Measurements from ENCODE around the gene ZNF674. TPM values are rescaled to one million over a fixed set of nuclear protein-coding genes. Genes with fewer than 3 reads are reported as not detected.

ZNF674 gene
- total RNA-seq, 1 donor, result 0.94 TPM

- Histone ChIP-seq H3K4me3 (ENCODE audit: low read length) (peak overlapping the region; percentile 47), H3K4me1 (ENCODE audit: insufficient read depth, low read length) (peaks cover 32% of the 10 kb centered on the region)
Measured at GRCh38 chrX:46574774-46575381, 29.7 kb upstream of the ZNF674 start.

GRCh38 chrX:46573892-46574773, 28.9 kb upstream of the ZNF674 start:
- peaks cover 32% of the 10 kb centered on the region for H3K4me1 ChIP-seq (ENCODE audit: insufficient read depth, low read length)
- H3K4me3 ChIP-seq (ENCODE audit: low read length), result peak overlapping the region; percentile 47
- H3K27me3 ChIP-seq (ENCODE audit: insufficient read depth, low read length), result no peaks in the 10 kb centered on the region

More at GRCh38 chrX:46574774-46575381, 29.7 kb upstream of the ZNF674 start:
- Histone ChIP-seq H3K27me3 (ENCODE audit: insufficient read depth, low read length) (no peaks in the 10 kb centered on the region), H3K9me3 (ENCODE audit: low read depth, low read length) (no peaks in the 10 kb centered on the region)

GRCh38 chrX:46573331-46573891, 28.2 kb upstream of the ZNF674 start, which contains the start of gene CHST7:
Gene CHST7 (plus strand): TSS chrX:46573765. CDS start chrX:46573932, 167 bp downstream.
- Histone ChIP-seq H3K4me3 (ENCODE audit: low read length) (peak within 1 kb of the TSS; percentile 47), H3K27me3 (ENCODE audit: insufficient read depth, low read length) (no peaks in the 10 kb centered on the region), H3K9me3 (ENCODE audit: low read depth, low read length) (no peaks in the 10 kb centered on the region), H3K4me1 (ENCODE audit: insufficient read depth, low read length) (peaks cover 32% of the 10 kb centered on the region)

More at GRCh38 chrX:46573892-46574773, 28.9 kb upstream of the ZNF674 start:
- H3K9me3 ChIP-seq (ENCODE audit: low read depth, low read length), result no peaks in the 10 kb centered on the region

- Histone ChIP-seq H3K4me1 (ENCODE audit: insufficient read depth, low read length) (peaks cover 32% of the 10 kb centered on the region), H3K9me3 (ENCODE audit: low read depth, low read length) (no peaks in the 10 kb centered on the region), H3K27me3 (ENCODE audit: insufficient read depth, low read length) (no peaks in the 10 kb centered on the region), H3K4me3 (ENCODE audit: low read length) (no peak overlapping the region)
Measured at GRCh38 chrX:46572340-46572936, 27.2 kb upstream of the ZNF674 start.

GRCh38 chrX:46571423-46572339, 26.5 kb upstream of the ZNF674 start:
- Histone ChIP-seq H3K9me3 (ENCODE audit: low read depth, low read length) (no peaks in the 10 kb centered on the region), H3K4me3 (ENCODE audit: low read length) (no peak overlapping the region), H3K27me3 (ENCODE audit: insufficient read depth, low read length) (no peaks in the 10 kb centered on the region), H3K4me1 (ENCODE audit: insufficient read depth, low read length) (peaks cover 32% of the 10 kb centered on the region)

- no peaks in the 10 kb centered on the region for H3K9me3 ChIP-seq (ENCODE audit: low read depth, low read length)
- H3K4me3 ChIP-seq (ENCODE audit: low read length), result no peak overlapping the region
Measured at GRCh38 chrX:46569621-46570020, 24.4 kb upstream of the ZNF674 start.

GRCh38 chrX:46567388-46567787, 22.2 kb upstream of the ZNF674 start:
- Histone ChIP-seq H3K9me3 (ENCODE audit: low read depth, low read length) (no peaks in the 10 kb centered on the region), H3K27me3 (ENCODE audit: insufficient read depth, low read length) (no peaks in the 10 kb centered on the region), H3K4me1 (ENCODE audit: insufficient read depth, low read length) (peaks cover 6% of the 10 kb centered on the region), H3K4me3 (ENCODE audit: low read length) (no peak overlapping the region)

More at GRCh38 chrX:46569621-46570020, 24.4 kb upstream of the ZNF674 start:
- Histone ChIP-seq H3K4me1 (ENCODE audit: insufficient read depth, low read length) (peaks cover 14% of the 10 kb centered on the region), H3K27me3 (ENCODE audit: insufficient read depth, low read length) (no peaks in the 10 kb centered on the region)

- Histone ChIP-seq H3K4me1 (ENCODE audit: insufficient read depth, low read length) (peaks cover 16% of the 10 kb centered on the region), H3K27me3 (ENCODE audit: insufficient read depth, low read length) (no peaks in the 10 kb centered on the region)
Measured at GRCh38 chrX:46561824-46562657, 16.8 kb upstream of the ZNF674 start.

GRCh38 chrX:46559062-46559461, 13.8 kb upstream of the ZNF674 start:
- no peak overlapping the region for H3K4me3 ChIP-seq (ENCODE audit: low read length)
- no peaks in the 10 kb centered on the region for H3K27me3 ChIP-seq (ENCODE audit: insufficient read depth, low read length)
- no peaks in the 10 kb centered on the region for H3K9me3 ChIP-seq (ENCODE audit: low read depth, low read length)
- peaks cover 16% of the 10 kb centered on the region for H3K4me1 ChIP-seq (ENCODE audit: insufficient read depth, low read length)

More at GRCh38 chrX:46561824-46562657, 16.8 kb upstream of the ZNF674 start:
- no peak overlapping the region for H3K4me3 ChIP-seq (ENCODE audit: low read length)
- no peaks in the 10 kb centered on the region for H3K9me3 ChIP-seq (ENCODE audit: low read depth, low read length)

GRCh38 chrX:46554942-46555341, 9.7 kb upstream of the ZNF674 start:
- no peak overlapping the region for H3K4me3 ChIP-seq (ENCODE audit: low read length)
- H3K9me3 ChIP-seq (ENCODE audit: low read depth, low read length), result no peaks in the 10 kb centered on the region
- H3K4me1 ChIP-seq (ENCODE audit: insufficient read depth, low read length), result no peaks in the 10 kb centered on the region
- H3K27me3 ChIP-seq (ENCODE audit: insufficient read depth, low read length), result no peaks in the 10 kb centered on the region

GRCh38 chrX:46553935-46554334, 8.7 kb upstream of the ZNF674 start:
- no peaks in the 10 kb centered on the region for H3K9me3 ChIP-seq (ENCODE audit: low read depth, low read length)
- no peak overlapping the region for H3K4me3 ChIP-seq (ENCODE audit: low read length)
- H3K4me1 ChIP-seq (ENCODE audit: insufficient read depth, low read length), result no peaks in the 10 kb centered on the region
- H3K27me3 ChIP-seq (ENCODE audit: insufficient read depth, low read length), result no peaks in the 10 kb centered on the region

GRCh38 chrX:46551494-46552128, 6.4 kb upstream of the ZNF674 start:
- Histone ChIP-seq H3K9me3 (ENCODE audit: low read depth, low read length) (no peaks in the 10 kb centered on the region), H3K4me3 (ENCODE audit: low read length) (no peak overlapping the region), H3K27me3 (ENCODE audit: insufficient read depth, low read length) (no peaks in the 10 kb centered on the region), H3K4me1 (ENCODE audit: insufficient read depth, low read length) (peaks cover 3% of the 10 kb centered on the region)

GRCh38 chrX:46549914-46550313, 4.7 kb upstream of the ZNF674 start:
- no peak overlapping the region for H3K4me3 ChIP-seq (ENCODE audit: low read length)
- H3K4me1 ChIP-seq (ENCODE audit: insufficient read depth, low read length), result peaks cover 13% of the 10 kb centered on the region
- no peaks in the 10 kb centered on the region for H3K27me3 ChIP-seq (ENCODE audit: insufficient read depth, low read length)
- H3K9me3 ChIP-seq (ENCODE audit: low read depth, low read length), result no peaks in the 10 kb centered on the region

Measured in mononuclear cell (primary cell).